Cerebellar nuclear complex (tissue), 1 donor: ENCODE data around the gene EML1.

Experiments used
- DNase-seq, 2 experiments: peaks; one replicate each; lab custom pipeline; 2025; lab: John Stamatoyannopoulos, UW

Gene EML1

GRCh38 chr14:99873653-99874052 is 80.4 kb downstream of the EML1 start:
- DNase-seq: no peak

- DNase-seq: no peak
These were observed 81.1 kb downstream of the EML1 start for GRCh38 chr14:99874306-99874705.

GRCh38 chr14:99875421-99875820 is 82.2 kb downstream of the EML1 start:
- no peak for DNase-seq

DNA sequence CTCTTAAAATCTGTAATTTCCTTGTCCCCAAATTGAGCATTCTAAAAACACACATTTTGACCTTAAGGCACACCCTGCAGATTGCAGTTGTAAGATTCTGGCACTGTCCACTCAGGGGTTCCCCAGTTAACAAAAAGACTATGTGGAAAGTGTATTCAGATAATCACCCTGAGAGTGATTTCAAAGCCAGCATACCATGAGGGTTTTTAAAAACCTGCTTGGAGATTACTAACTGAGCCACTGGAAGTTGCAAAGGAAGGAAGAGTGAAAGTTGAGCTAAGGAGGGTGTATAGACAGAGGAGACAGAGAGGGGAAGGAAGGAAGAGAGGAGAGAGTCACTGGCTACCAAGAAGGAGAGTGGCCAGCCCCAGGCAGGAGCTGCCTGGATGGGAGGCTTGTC is 82.6 kb downstream of the EML1 start:
- no peak for DNase-seq

- no peak for DNase-seq
These were observed 83.2 kb downstream of the EML1 start for GRCh38 chr14:99876406-99876805.

- DNase-seq: no peak
These were observed 85.3 kb downstream of the EML1 start for GRCh38 chr14:99878563-99878962.

DNA sequence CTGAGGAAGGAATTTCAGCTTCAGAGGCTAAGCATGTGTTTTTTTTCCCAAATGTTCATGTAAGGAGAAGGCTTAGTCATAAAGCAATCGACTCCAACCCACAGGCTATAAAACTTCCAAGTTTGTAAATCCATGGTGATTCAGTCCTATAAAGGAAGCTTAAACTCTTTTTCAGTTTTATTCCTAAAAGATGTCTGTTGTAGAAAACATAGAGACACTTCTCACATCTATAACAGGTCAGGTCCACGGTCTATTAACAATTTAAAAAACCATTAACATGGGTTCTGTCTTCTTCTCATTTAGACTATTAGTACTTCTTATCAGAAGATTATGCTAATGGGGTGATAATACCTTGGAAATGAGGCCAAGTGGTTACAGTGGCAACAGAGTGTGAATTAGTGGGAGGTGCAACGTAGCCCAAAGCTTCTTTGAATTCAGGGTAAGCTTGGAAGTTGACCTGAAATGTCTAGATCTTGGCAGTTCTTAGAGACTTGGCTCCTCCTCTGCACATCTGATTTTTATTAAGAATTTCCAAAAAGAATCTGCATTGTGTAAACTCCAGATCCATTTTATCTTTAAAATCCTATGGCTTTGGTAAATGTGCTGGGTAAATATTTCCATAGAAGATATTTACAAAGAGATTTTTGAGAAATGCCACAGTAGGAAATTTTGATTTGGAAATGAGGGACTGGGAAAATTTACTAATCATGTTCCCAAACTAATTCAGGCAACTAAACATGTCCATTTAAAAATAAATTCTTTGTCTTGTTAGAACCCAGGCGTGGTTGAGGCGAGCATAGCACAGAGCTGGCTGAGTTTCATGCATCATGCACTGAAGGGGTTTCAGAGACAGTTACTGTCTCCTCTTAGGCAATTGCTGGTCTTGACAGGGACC is 86.4 kb downstream of the EML1 start:
- DNase-seq: no peak

GRCh38 chr14:99880651-99881420 is 87.6 kb downstream of the EML1 start:
- DNase-seq: no peak

DNA sequence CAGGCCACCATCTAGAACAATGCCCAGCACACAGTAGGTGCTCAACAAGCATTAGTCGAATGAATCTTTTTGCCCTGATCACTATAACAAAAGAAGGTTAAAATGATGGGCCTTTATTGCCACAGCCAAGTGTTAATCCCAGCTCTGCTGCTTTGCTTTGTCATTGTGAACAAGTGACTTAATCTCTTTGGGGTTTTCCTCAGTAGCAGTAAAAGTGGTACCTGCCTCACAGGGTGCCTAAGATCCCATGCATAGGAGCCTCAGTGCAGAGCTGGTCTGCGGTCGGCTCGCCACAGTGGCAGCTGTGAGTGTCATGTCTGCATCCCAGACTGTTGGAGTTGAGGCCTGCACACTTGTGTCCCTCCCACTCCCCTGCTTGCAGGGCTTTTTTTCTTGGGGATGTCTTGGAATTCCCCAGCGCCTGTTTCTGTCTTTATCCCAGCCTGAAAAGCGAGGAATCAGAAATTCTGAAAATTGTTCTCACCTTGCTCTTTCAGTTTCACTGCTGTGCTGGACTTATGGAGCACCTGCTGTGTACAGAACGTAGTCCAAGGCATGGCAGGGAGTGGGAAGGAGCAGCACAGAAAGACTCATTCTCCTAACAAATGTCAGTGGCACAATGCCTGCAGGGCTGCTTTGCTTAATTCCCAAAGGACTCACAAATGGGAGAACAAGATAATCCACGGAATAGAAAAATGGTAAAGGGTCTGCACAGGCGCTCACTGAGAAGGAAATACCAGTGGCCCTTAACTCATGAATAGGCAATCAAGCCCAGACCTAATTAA is 90.8 kb downstream of the EML1 start:
- no peak for DNase-seq

GRCh38 chr14:99884834-99885648 is 91.8 kb downstream of the EML1 start:
- DNase-seq: peak in 1 of 2 experiments; percentile 59

DNA sequence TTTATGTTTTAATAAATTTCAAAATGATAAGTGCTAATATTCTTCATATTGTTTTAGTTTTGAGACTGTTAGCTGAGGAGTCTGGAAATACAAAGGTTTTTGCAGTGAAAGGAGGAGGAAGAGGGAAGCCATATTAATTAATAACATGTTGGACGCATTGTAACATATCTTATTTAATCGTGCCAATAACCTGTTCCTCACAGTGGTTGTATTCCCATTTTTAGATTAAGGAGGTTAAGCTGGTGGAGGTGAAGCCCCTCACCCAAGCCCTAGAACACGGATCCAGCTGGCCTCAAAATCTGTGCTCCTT is 92.4 kb downstream of the EML1 start:
- no peak for DNase-seq

DNA sequence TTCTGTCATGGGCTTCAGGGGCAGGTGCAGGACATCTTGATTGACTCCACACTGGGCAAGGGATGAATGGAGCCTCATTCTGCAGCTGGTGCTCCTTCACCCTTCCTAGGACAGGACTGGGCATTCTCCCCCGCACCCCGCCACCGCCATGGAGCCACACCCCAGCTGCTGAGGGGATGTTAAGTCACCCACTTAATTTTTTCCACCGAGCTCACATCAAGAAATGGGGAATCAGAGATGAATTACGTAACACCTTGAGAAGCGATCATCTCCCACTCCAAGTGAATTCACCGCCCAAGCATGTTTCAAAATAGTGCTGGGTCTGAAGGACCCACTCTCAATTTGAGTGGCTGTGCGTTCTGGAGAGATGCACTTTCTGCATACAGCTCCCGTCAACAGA is 94.2 kb downstream of the EML1 start:
- DNase-seq: no peak

- DNase-seq: no peak
These were observed 94.9 kb downstream of the EML1 start for GRCh38 chr14:99888149-99888548.

DNA sequence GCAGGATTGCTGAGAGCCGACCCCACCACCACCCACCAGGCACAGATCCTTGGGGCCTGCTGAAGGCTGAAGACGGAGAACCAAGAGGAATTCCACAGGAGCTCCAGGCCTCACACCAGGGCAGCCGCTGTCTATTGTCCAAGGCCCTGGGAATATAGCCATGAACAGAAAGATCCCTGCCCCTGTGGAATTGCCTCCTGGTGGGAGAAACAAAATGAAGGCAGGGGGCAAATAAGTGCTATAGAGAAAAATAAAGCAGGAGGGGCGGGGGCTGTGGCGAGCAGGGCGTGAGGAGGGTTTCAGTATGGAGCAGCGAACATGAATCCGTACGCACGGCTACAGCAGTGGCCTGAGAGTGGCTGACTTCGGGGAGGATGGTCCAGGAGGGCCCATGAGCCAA is 96.1 kb downstream of the EML1 start:
- DNase-seq: no peak

DNA sequence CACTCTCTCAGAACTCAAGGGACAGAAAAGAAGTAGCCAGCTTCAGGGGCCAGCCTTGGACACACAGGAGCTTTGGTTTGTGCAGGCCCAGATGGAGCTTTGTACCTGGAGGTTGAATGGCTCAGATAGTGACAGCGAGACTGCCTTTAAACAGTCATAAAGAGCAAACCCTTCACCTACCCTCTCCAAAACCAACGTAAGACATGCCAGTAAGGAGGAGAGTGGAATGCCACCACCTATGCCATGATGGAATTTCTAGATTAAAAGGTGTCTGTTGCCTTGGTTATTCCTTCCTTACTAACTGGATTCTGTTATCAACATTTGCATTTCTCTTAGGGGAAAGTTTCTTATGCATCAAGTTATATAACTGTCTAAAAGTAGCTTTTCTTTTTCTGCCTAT is 98.1 kb downstream of the EML1 start:
- DNase-seq: no peak

GRCh38 chr14:99891900-99892299 is 98.7 kb downstream of the EML1 start:
- DNase-seq: no peak

GRCh38 chr14:99892406-99892805 is 99.2 kb downstream of the EML1 start:
- DNase-seq: no peak

DNA sequence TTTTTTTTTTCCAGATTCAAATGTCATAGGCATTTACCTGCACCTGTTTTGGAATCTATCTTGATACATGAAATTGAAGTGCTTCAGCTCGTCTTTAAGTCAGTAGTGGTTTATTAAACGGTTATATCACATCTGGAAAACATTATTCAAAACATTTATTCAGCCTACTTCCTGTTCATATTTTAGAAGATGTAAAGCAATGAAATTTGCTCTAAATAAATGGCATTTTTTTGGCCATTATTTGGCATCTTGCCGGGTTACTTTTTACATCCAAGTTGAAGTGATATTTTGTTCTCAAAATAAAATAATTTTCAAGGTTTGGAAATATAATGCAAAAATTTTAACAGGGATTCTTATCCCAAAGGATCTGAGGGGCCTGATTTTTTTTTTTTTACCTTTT is 103.1 kb downstream of the EML1 start:
- DNase-seq: no peak

DNA sequence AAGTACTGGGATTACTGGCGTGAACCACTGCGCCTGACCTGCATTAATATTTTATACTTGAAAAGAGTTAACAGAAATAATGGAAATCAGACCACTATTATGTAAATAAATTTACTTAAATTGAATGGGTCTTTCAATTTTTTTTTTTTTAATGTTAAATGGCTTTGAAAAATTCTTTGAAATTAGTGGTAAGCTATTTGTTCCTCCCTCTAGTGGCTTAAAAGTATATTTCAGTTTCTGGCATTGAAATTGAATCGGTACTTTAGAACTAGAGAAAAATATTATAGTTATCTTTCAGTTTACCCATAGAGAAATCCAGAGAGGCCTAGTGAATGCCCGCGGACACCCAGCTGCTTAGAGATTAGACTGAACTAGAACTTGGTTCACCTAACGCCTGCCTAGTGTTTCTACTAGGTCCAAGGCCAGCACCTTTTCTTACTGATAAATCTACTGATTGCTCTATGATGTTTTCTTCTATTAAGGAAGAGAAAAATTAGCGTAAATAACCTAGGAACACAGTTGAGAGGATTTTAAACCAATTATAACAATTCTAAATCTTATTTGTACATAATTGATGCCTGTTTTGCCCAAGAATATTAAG is 106.5 kb downstream of the EML1 start:
- DNase-seq: no peak

DNA sequence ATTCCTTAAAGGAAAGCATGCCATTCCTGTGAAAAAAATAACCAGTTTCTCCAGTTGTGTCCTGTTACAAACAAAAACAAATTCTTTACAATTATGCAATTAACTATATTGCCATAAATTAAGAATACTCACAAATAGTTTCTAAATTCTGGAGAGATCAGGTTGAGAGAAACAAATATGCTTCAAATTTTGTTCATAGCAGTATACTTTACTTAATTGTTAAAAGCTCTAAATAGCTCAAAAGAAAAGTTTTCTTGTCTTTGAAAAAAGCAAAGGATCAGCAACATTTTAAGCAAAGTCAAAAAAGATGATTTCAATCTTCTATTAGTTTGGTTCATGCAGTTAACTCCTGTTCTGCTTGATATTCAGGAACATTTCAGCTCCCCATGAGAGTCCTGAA is 109.7 kb downstream of the EML1 start:
- DNase-seq: no peak

DNA sequence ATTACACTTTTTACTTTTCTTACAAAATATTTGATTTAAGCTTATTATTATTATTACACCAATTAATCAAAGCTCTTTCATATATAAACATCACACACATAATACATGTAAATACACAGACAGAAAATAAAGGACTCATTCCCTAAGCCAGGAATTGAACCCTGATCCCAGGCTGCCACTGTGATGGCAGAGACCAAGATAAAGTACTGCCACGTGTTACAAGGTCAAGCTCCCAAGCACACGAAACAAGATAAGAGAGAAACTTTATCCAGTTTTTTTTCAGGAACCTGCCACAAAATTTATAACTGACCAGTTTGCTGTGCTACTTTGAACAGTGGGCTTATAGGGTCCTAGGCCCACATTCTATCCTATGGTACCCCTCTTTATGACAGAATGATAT is 111.3 kb downstream of the EML1 start:
- no peak for DNase-seq
